Measurements from ENCODE around the gene RECK. TPM values are rescaled to one million over a fixed set of nuclear protein-coding genes. Genes with fewer than 3 reads are reported as not detected.

RECK gene
- total RNA-seq, 3 donors from 2014 or later: 12.7 to 25.6 (median 17.7) TPM

- H3K4me1 ChIP-seq: no peaks in the 10 kb centered on the region
- DNase-seq (ENCODE audit: low spot score in 2 of 2): no peak
- H3K9me3 ChIP-seq: no peaks in the 10 kb centered on the region
- intact Hi-C loops (cut with DNase I; ENCODE audit: low total_unique reads): no loop called here
- no peak for TF ChIP-seq POLR2AphosphoS5 (IDR thresholded peaks at IDR 0.05)
- TF ChIP-seq POLR2A (IDR thresholded peaks at IDR 0.05): no peak
- TF ChIP-seq CTCF (IDR thresholded peaks at IDR 0.05): no peak
- H3K27me3 ChIP-seq: no peaks in the 10 kb centered on the region
- H3K27ac ChIP-seq: no peak overlapping the region
- no peak overlapping the region for H3K4me3 ChIP-seq
- H3K36me3 ChIP-seq: no peaks in the 10 kb centered on the region
These were observed 27.2 kb downstream of the RECK start for GRCh38 chr9:36063804-36064447.

GRCh38 chr9:36064448-36065037 lies 27.8 kb downstream of the RECK start:
- H3K36me3 ChIP-seq: no peaks in the 10 kb centered on the region
- TF ChIP-seq POLR2A (IDR thresholded peaks at IDR 0.05) (no peak), CTCF (IDR thresholded peaks at IDR 0.05) (no peak), POLR2AphosphoS5 (IDR thresholded peaks at IDR 0.05) (no peak)
- H3K9me3 ChIP-seq: no peaks in the 10 kb centered on the region
- no peaks in the 10 kb centered on the region for H3K27me3 ChIP-seq
- H3K4me1 ChIP-seq: no peaks in the 10 kb centered on the region
- no peak overlapping the region for H3K27ac ChIP-seq
- DNase-seq (ENCODE audit: low spot score in 2 of 2): no peak
- intact Hi-C loops (cut with DNase I; ENCODE audit: low total_unique reads): no loop called here
- no peak overlapping the region for H3K4me3 ChIP-seq

GRCh38 chr9:36074055-36074454 lies 37.3 kb downstream of the RECK start:
- Histone ChIP-seq H3K36me3 (no peaks in the 10 kb centered on the region), H3K27ac (no peak overlapping the region), H3K4me3 (no peak overlapping the region), H3K27me3 (no peaks in the 10 kb centered on the region), H3K4me1 (peaks cover 0 to 10% of the 10 kb centered on the region in 2 donors), H3K9me3 (no peaks in the 10 kb centered on the region)
- intact Hi-C loops (cut with DNase I; ENCODE audit: low total_unique reads): no loop called here
- no peak for DNase-seq (ENCODE audit: low spot score in 2 of 2)
- no peak for TF ChIP-seq POLR2AphosphoS5 (IDR thresholded peaks at IDR 0.05)
- TF ChIP-seq CTCF (IDR thresholded peaks at IDR 0.05): no peak
- TF ChIP-seq POLR2A (IDR thresholded peaks at IDR 0.05): no peak

GRCh38 chr9:36074870-36075532 lies 38.3 kb downstream of the RECK start:
- no peaks in the 10 kb centered on the region for H3K36me3 ChIP-seq
- H3K9me3 ChIP-seq: no peaks in the 10 kb centered on the region
- no peak for TF ChIP-seq POLR2A (IDR thresholded peaks at IDR 0.05)
- H3K27me3 ChIP-seq: no peaks in the 10 kb centered on the region
- H3K27ac ChIP-seq: peak overlapping the region; percentile 21 to 57
- intact Hi-C loops (cut with DNase I; ENCODE audit: low total_unique reads): no loop called here
- H3K4me3 ChIP-seq: no peak overlapping the region
- DNase-seq (ENCODE audit: low spot score in 2 of 2): peak; percentile 52 to 71
- H3K4me1 ChIP-seq: peaks cover 0 to 10% of the 10 kb centered on the region in 2 donors

- intact Hi-C loops (cut with DNase I; ENCODE audit: low total_unique reads): no loop called here
- TF ChIP-seq CTCF (IDR thresholded peaks at IDR 0.05) (no peak), POLR2A (IDR thresholded peaks at IDR 0.05) (no peak), POLR2AphosphoS5 (IDR thresholded peaks at IDR 0.05) (no peak)
These were observed 41.3 kb downstream of the RECK start for GRCh38 chr9:36078051-36078450.

More at GRCh38 chr9:36078051-36078450, 41.3 kb downstream of the RECK start:
- no peaks in the 10 kb centered on the region for H3K27me3 ChIP-seq
- peaks cover 0 to 10% of the 10 kb centered on the region in 2 donors for H3K4me1 ChIP-seq
- DNase-seq (ENCODE audit: low spot score in 2 of 2): no peak
- no peak overlapping the region for H3K27ac ChIP-seq
- no peaks in the 10 kb centered on the region for H3K9me3 ChIP-seq
- H3K4me3 ChIP-seq: no peak overlapping the region
- H3K36me3 ChIP-seq: no peaks in the 10 kb centered on the region

All from breast epithelium (tissue), 4 donors.